Activated CD8-positive, alpha-beta memory T cell treated with anti-CD3 and anti-CD28 coated beads, Interleukin-2, amount 50 U/mL, for 4 hours (primary cell): ENCODE measurements around the gene OR10G7.

Experiments
- DNase-seq: peaks from one replicate; pipeline ENCODE4 v3.0.0-alpha.2; 2020

OR10G7 gene, protein sequence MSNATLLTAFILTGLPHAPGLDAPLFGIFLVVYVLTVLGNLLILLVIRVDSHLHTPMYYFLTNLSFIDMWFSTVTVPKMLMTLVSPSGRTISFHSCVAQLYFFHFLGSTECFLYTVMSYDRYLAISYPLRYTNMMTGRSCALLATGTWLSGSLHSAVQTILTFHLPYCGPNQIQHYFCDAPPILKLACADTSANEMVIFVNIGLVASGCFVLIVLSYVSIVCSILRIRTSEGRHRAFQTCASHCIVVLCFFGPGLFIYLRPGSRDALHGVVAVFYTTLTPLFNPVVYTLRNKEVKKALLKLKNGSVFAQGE

DNA sequence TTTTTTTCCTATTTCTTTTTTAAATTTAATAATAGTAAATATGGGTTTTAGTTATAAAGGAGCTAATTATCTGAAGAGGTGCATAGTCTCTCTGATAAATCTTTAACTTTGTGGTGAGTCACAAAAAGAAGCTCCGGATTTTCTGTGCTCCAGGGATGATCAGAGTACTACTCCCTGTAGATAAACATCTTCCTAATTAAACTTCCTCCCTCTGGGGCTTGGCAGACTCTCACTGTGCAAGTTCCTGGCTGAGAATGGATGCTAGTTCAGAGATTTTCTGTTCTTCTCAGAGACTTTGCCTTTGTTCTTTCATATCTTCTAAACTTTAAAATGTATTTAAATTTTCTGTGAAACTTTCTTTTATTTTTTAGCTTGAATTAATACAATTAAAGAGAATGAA is at the start of gene OR10G7:
Gene OR10G7, minus strand, starts transcription at position 72 of the 400 bp plus-strand sequence. CDS start 2,324 bp downstream, outside the sequence.
- DNase-seq = no peak

DNA sequence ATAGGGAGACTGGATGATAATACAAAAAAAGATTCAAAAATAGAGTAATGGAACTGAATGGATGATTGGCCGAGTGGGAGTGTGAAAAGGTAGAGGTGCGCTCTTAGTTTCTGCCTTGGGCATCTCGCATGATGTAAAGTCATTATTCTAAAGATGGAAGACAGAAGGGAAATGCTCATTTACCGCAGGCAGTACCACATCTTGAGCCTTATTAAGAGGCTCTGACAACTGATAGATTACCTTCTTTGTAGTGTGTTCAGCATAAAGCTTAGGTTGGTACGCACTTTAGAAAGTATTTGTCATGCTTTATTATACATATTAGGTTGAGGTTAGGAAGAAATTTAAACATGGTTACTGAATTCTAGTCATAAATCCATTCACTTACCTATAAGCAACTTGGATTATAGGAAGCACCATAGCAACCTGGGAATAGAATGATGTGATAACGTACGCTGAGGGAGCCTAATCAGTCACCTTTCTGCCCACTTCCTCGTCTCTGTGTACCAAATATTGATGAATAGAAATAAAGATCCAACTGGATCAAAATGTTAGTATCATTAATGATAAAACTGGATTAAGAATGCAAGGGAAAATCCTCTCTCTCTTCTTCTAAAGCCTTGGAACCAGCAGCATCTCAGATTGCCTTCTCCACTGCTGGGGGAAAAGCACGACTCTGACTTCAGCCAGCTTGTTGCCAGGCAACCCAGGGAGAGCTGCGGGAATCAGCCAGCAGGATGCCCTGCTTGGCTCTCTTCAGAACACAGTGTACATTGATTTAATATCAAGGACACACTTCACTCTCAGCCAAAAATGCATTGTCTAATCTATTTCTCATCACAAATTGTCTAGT is 45.1 kb upstream of the OR10G7 start:
- no peak for DNase-seq

DNA sequence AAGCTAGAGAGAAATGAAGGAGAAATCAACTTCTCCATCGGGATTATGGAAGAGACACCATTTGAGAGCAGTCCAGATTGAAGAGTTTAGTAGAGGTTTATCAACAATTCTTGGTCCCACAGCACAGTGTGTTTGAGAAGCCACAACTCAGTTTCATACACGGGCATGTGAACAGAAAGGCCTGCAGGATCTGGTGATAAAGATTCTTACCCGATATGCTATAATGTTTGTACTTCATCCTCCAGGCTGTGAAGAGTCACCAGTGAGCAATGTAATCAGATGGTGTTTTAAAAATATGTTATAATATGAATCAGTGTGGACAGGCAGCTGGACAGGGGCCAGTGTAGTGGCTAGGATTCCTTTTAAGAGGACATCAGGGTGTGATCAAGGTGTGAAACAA is 44.5 kb upstream of the OR10G7 start:
- DNase-seq = no peak

- DNase-seq = no peak
Observed at GRCh38 chr11:124082371-124082770, 41.2 kb upstream of the OR10G7 start.

- DNase-seq = no peak
Observed at GRCh38 chr11:124081483-124081882, 40.4 kb upstream of the OR10G7 start.

DNA sequence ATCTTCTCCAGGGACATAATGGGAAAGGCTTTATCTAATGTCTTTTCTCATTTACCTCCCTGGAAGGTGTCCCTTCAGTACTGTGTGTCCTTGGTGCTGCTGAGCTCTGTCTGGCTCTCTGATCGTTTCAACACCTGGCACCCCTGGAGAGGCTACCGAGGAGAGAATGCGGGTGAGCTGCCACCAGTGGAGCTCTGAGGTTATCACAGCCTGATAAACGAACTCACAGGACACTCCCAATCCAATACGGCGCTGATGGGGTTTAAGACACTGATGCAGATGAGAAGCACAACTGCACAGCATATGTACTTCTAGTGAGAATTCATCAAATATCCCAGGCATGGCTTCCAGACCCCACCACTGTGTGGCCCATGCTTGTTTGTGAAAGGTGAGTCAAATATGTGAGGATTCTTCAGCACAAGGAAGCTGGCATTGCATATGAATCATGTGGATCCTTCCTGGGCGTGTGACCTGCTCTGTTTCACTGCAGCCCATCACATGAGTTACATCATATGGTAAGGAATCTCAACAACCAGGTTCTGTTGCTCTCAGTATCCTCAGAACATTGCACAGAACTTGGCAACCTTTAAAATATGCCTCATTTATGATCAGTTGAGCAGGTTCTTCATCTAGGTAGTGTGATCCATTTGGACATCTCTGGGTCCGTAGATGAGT is 39.3 kb upstream of the OR10G7 start:
- no peak for DNase-seq

GRCh38 chr11:124079631-124080326 is 38.7 kb upstream of the OR10G7 start:
- no peak for DNase-seq

DNA sequence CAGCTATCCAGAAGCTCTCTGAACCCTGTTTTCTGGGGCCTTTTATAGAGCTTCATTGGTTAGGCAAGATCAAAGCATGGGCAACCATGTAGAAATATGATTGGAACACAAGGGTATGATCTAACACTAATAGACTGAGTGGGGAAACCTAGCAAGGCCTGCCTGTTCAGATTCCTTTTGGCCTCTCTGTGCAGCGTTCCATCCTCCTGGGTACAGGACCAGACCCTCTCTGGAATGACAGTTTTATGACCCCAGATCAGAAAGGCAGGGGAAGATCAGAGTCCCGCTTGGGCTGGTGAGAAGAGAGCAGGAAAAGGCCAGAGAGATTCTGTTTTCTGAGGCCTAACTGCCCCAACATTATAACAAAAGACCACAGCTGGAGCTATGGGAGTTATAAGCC is 37.5 kb upstream of the OR10G7 start:
- DNase-seq = no peak

GRCh38 chr11:124077266-124077665 is 36.1 kb upstream of the OR10G7 start:
- no peak for DNase-seq

DNA sequence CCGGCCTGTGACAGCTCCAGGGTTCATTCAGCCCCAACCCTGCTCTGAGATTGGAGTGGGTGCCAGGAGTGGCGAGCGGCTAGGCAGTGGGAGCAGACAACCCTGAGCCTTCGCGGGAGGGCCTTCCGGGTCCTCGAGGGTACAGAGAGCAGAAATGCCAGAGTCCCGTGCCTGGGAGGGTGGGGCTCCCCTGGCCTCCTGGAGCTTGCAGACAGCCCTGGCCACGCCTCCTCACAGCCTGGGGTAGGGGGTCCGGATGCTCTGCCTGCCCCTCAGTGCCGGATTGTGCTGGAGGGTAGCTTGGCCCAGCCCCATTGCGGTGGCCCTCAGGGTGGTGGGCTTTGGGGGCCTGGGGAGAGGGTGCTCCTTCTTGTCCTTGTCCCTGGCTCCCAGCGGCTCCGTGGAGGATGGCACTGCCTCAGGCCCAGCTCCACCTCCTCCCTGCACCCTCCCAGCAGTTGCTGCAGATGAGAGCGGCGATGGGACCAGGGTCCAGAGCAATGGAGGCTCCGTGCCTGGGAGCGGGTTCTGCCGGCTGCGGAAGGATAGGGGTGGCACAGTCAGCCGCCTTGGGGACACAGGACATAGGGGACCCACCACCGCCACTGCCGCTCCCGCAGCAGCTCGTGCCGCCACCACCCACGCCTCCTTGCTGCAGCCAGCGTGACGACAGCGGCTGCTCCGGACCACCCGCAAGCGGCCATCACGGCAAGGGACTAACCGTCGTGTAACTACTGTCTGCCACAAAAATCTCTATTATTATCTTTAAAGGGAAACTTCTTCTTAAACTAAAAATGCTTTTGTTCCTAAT is 34.9 kb upstream of the OR10G7 start:
- DNase-seq = peak; percentile 19

DNA sequence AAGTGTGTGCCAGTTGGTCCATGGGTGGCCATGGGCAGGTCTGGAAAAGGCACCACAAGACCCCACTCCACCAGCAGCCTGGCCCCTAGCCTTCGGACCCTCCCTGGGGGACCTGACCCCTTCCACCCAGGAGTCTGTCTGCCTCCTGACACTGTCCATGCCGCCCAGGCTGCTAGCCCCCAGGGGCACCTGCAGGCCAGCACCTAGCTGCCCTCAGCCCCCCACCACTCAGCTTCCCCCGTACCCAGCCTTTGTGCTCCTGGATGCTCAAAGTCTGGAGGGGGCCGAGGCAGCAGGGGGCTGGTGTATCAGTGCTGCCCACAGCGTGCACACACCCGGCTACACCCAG is 34.3 kb upstream of the OR10G7 start:
- DNase-seq = no peak

DNA sequence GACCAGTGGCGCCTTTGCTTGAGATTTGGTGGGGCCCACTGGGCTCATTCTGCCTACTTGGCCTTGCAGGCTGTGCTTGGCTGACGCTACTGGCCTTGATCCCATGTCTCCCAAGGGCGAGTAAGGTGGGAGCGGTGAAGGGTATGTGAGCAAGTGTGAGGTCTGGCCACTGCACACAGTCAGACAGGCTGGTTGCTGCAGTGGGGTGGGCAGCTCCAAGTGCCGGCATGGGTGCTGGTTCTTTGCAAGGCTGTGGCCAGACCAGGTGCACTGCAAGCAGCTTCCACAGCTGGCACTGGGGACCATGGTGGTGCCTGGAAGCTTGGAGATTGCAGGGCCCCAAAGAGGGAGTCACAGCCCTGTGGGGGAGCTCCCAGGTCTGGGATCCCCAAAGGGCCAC is 33.4 kb upstream of the OR10G7 start:
- no peak for DNase-seq

- no peak for DNase-seq
Observed at GRCh38 chr11:124072147-124072546, 31.0 kb upstream of the OR10G7 start.

DNA sequence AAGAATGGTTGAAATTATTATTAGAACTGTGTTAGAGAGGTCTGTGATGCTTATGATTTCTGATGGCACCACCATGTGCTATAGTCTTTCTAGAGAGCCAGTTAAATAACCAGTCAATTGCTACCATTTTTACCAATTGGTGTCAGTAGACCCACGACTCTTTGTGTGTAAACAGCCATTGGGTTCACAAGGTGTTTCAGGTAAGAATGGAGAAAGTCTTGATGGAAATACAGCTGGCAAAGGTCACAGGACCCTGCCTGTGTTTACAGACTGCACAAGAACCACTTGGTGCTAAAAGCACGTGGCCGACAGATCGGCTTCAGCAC is 30.5 kb upstream of the OR10G7 start:
- DNase-seq = no peak

- DNase-seq = peak; percentile 60
Observed at GRCh38 chr11:124070915-124071622, 29.9 kb upstream of the OR10G7 start.

DNA sequence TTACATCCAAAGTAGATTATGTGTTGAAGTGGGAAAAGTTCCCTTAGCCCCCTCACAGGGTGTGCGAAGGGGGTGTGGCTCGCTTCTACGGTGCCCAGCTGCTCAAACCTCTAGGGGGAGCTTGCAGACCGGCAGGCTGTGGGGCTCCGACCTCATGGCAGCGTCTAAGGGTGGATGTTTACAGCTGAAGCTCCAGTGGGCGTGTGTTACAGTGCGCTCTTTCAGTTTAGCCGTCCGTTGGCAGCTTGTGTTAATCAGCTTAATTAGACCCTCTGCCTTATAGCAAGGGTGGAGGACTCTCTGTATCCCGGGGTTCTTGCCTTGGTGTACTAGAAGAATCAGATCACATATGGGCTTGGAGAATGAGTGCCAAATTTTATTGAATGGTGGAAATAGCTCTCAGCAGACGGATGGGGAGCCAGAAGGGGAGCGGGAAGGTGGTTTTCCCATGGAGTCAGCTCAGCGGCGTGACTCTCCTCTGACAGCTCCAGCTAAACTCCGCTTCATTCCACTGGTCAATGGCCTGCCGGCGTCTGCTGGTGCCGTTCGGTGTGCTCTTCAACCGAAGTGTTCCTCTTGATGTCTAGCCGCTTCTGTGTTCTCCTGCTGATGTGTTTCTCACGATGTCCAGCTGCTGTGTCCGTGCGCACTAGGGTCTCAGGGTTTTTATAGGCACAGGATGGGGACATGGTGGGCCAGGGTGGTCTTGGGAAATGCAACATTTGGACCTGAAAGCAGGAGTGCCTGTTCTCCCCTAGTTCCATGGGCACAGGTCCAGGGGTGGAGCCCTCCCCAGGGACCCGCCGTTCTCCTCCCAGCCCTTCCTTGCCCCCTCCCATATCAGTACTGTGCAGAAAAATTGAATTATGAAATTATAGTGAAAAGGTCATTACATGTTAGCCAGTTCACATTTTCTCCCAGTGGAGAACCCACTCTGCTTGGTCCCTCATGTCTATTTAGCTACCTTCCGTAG is 28.6 kb upstream of the OR10G7 start:
- DNase-seq = peak; percentile 28

GRCh38 chr11:124068601-124069110 is 27.5 kb upstream of the OR10G7 start:
- DNase-seq = no peak

DNA sequence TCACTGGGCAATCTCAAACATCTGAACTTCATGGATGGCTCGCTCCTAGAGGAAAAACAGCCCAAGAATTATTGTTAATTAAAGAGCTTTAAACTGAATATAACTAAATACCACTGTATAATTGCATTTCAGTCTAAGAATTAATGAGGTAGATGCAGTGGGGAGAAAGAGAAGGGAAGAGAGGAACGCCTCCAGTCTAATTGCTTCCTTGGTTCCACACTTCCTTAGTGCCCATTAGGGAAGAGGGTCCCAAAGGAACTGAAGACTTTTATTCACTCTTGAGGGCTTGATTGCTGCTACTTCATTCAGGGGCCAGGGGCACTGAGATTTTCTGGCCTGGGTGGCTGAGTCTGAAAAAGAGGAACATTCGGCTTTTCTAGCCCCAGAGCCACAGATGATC is 11.8 kb upstream of the OR10G7 start:
- no peak for DNase-seq

GRCh38 chr11:124050748-124051147 is 9.6 kb upstream of the OR10G7 start:
- no peak for DNase-seq

GRCh38 chr11:124043420-124043819 is 2.3 kb upstream of the OR10G7 start:
- no peak for DNase-seq
